ENCODE measurements around the gene REM1. TPM values are rescaled to one million over a fixed set of nuclear protein-coding genes. Genes with fewer than 3 reads are reported as not detected.
"Not testable (repeated sequence)": the region's sequence is repeated elsewhere in the genome, so short reads cannot be mapped to it uniquely, and the experiment has no call there.

Gene REM1
- total RNA-seq, 1 experiment from 2014 or later: not detected

GRCh38 chr20:31454361-31454760 is 20.7 kb upstream of the REM1 start:
- Histone ChIP-seq H3F3A (ENCODE audit: insufficient read depth, low read depth) (no peaks in the 10 kb centered on the region), H3K9me2 (ENCODE audit: insufficient read depth) (no peaks in the 10 kb centered on the region), H3K4me1 (replicated peaks; ENCODE audit: insufficient read depth) (no peaks in the 10 kb centered on the region), H3K27ac (no peak overlapping the region), H4K20me1 (ENCODE audit: insufficient read depth) (no peaks in the 10 kb centered on the region), H2AFZ (no peak overlapping the region), H3K9me3 (ENCODE audit: insufficient read depth, low read depth) (no peaks in the 10 kb centered on the region), H3K27me3 (ENCODE audit: insufficient read depth, low read depth) (no peaks in the 10 kb centered on the region), H3K4me2 (no peak overlapping the region), H3K79me2 (ENCODE audit: low read depth) (no peaks in the 10 kb centered on the region), H3K36me3 (ENCODE audit: low read depth) (no peaks in the 10 kb centered on the region), H3K4me3 (no peak overlapping the region)
- BruUV-seq (replicated peaks): no TSS peak
- intact Hi-C loops (cut with micrococcal nuclease; ENCODE audit: unreplicated experiment): no loop called here
- no peak for DNase-seq
- ChIA-PET CTCF (interaction anchor here (0.7 kb wide), 1 partner anchor 28 kb away, joined by 4 read pairs; no protein-coding TSS in a partner anchor), POLR2A (ENCODE audit: unreplicated experiment) (no interaction called here)
- TF ChIP-seq CTCF (conservative IDR thresholded peaks at IDR 0.05) (no peak), EZH2 (IDR thresholded peaks at IDR 0.05; ENCODE audit: low read depth) (no peak)

- H3K27me3 ChIP-seq (ENCODE audit: insufficient read depth, low read depth); POLR2A ChIA-PET (ENCODE audit: unreplicated experiment); H3F3A ChIP-seq (ENCODE audit: insufficient read depth, low read depth); CTCF ChIA-PET; H3K27ac ChIP-seq; H3K4me3 ChIP-seq; H3K9me2 ChIP-seq (ENCODE audit: insufficient read depth); H3K4me1 ChIP-seq (replicated peaks; ENCODE audit: insufficient read depth); DNase-seq; H3K36me3 ChIP-seq (ENCODE audit: low read depth); H3K79me2 ChIP-seq (ENCODE audit: low read depth); intact Hi-C loops (cut with micrococcal nuclease; ENCODE audit: unreplicated experiment); BruUV-seq (replicated peaks); H4K20me1 ChIP-seq (ENCODE audit: insufficient read depth); H2AFZ ChIP-seq; H3K9me3 ChIP-seq (ENCODE audit: insufficient read depth, low read depth); H3K4me2 ChIP-seq: not testable (repeated sequence)
Measured at GRCh38 chr20:31470946-31471345, 4.1 kb upstream of the REM1 start.

GRCh38 chr20:31472395-31473330 is 2.4 kb upstream of the REM1 start:
- no peak overlapping the region for H3K4me3 ChIP-seq
- peaks cover 5% of the 10 kb centered on the region; the same call in 1 of the 2 replicates for H3F3A ChIP-seq (ENCODE audit: insufficient read depth, low read depth)
- no peaks in the 10 kb centered on the region for H3K9me3 ChIP-seq (ENCODE audit: insufficient read depth, low read depth)
- ChIA-PET POLR2A (ENCODE audit: unreplicated experiment) (interaction anchor here (0.6 kb wide), 1 partner anchor 9 kb away, joined by 7 read pairs; no protein-coding TSS in a partner anchor), CTCF (no interaction called here)
- H3K36me3 ChIP-seq (ENCODE audit: low read depth): no peaks in the 10 kb centered on the region
- BruUV-seq (replicated peaks): no TSS peak
- no peaks in the 10 kb centered on the region for H4K20me1 ChIP-seq (ENCODE audit: insufficient read depth)
- H2AFZ ChIP-seq: no peak overlapping the region
- no peaks in the 10 kb centered on the region for H3K9me2 ChIP-seq (ENCODE audit: insufficient read depth)
- no peak overlapping the region for H3K27ac ChIP-seq
- H3K79me2 ChIP-seq (ENCODE audit: low read depth): no peaks in the 10 kb centered on the region
- intact Hi-C loops (cut with micrococcal nuclease; ENCODE audit: unreplicated experiment): no loop called here
- H3K4me1 ChIP-seq (replicated peaks; ENCODE audit: insufficient read depth): peaks cover 8% of the 10 kb centered on the region; the same call in 1 of the 2 replicates
- TF ChIP-seq EZH2 (IDR thresholded peaks at IDR 0.05; ENCODE audit: low read depth) (no peak), CTCF (conservative IDR thresholded peaks at IDR 0.05) (no peak)
- H3K27me3 ChIP-seq (ENCODE audit: insufficient read depth, low read depth): peaks cover 19% of the 10 kb centered on the region
- no peak for DNase-seq
- no peak overlapping the region for H3K4me2 ChIP-seq

All from PC-9 (cell line).